CD4-positive, CD25-positive, alpha-beta regulatory T cell (primary cell): ENCODE data around the gene IRGM. TPM values are rescaled to one million over a fixed set of nuclear protein-coding genes. Genes with fewer than 3 reads are reported as not detected.

Experiments used
- ATAC-seq, 2 donors: fragments of 150-1000 bp; cut with Tn5 transposase; one replicate each; pipeline ENCODE4 v1.10.0; 2021; ENCODE audit warnings: low read depth in 2 of 2, moderate number of reproducible peaks in 2 of 2, moderate library complexity in 1 of 2
- DNase-seq, 3 donors: peaks; one replicate each; pipeline versions ENCODE4 v3.0.0 to v3.0.0-alpha.2; 2012 to 2022; ENCODE audit warnings: mixed read lengths in 1 of 3
- H3K27ac ChIP-seq: one replicate; pipeline ENCODE4 v1.7.0; 2013; ENCODE audit warnings: mild to moderate bottlenecking, low read length; ENCODE audit not compliant: insufficient read depth, poor library complexity, severe bottlenecking
- H3K27me3 ChIP-seq: one replicate; pipeline ENCODE4 v1.7.0; 2013; ENCODE audit warnings: low read length; ENCODE audit not compliant: control insufficient read depth, insufficient read depth
- H3K36me3 ChIP-seq: one replicate; pipeline ENCODE4 v1.7.0; 2013; ENCODE audit warnings: mild to moderate bottlenecking, low read length, moderate library complexity; ENCODE audit not compliant: control insufficient read depth, insufficient read depth
- H3K4me1 ChIP-seq: 2 replicates; pipeline ENCODE4 v1.7.0; 2013; ENCODE audit warnings: mild to moderate bottlenecking, low read length; ENCODE audit not compliant: insufficient read depth, control insufficient read depth, poor library complexity, severe bottlenecking
- H3K4me3 ChIP-seq: one replicate; pipeline ENCODE4 v1.7.0; 2013; ENCODE audit warnings: low read depth, mild to moderate bottlenecking, low read length, moderate library complexity
- H3K9me3 ChIP-seq, 2 experiments: 1 replicate in 1 of 2; 2 replicates in 1 of 2; pipeline ENCODE4 v1.7.0; 2013; ENCODE audit warnings: low read length in 2 of 2, mild to moderate bottlenecking in 1 of 2, moderate library complexity in 1 of 2; ENCODE audit not compliant: control insufficient read depth in 2 of 2
- H3K27ac Mint-ChIP-seq, 3 donors: one replicate each; pipeline ENCODE4 v1.8.0; 2020 to 2022; ENCODE audit warnings: mild to moderate bottlenecking in 3 of 3, mixed read lengths in 3 of 3, moderate library complexity in 2 of 3
- H3K27me3 Mint-ChIP-seq: one replicate; pipeline ENCODE4 v1.8.0; 2022; ENCODE audit warnings: mild to moderate bottlenecking, mixed read lengths
- H3K36me3 Mint-ChIP-seq: one replicate; pipeline ENCODE4 v1.8.0; 2020; ENCODE audit warnings: mixed read lengths
- H3K4me1 Mint-ChIP-seq, 4 donors: one replicate each; pipeline ENCODE4 v1.8.0; 2020 to 2022; ENCODE audit warnings: mixed read lengths in 4 of 4, mild to moderate bottlenecking in 1 of 4
- H3K4me3 Mint-ChIP-seq, 4 donors: one replicate each; pipeline ENCODE4 v1.8.0; 2020 to 2022; ENCODE audit warnings: mild to moderate bottlenecking in 4 of 4, mixed read lengths in 4 of 4, moderate library complexity in 3 of 4
- H3K9me3 Mint-ChIP-seq, 7 donors: one replicate each; pipeline ENCODE4 v1.8.0; 2020 to 2022; ENCODE audit warnings: mixed read lengths in 7 of 7, mild to moderate bottlenecking in 3 of 7, moderate library complexity in 2 of 7
- polyA plus RNA-seq, 4 donors: library from polyadenylated mRNA; unstranded; fragments of 300-500 nt; fragmentation: Illumina TruSeq; gene quantifications; one replicate each; pipeline ENCODE4 v1.2.3, GENCODE V29; 2021
- total RNA-seq: library from RNA; stranded (reverse); gene quantifications from one replicate; pipeline ENCODE4 v1.2.3, GENCODE V29; 2022

IRGM gene
- total and polyA plus RNA-seq, 5 donors from 2014 or later = 0.37 to 1.9 (median 1.8) TPM

GRCh38 chr5:150895431-150896428 lies 49.4 kb downstream of the IRGM start:
- ATAC-seq (no peak), DNase-seq (no peak)
- Mint-ChIP-seq H3K27ac (no peak overlapping the region), H3K9me3 (peaks cover 10 to 83% (median 39%) of the 10 kb centered on the region in 7 donors), H3K4me3 (no peak overlapping the region), H3K27me3 (peaks cover 15% of the 10 kb centered on the region), H3K36me3 (peaks cover 22% of the 10 kb centered on the region), H3K4me1 (no peaks in the 10 kb centered on the region)
- Histone ChIP-seq H3K36me3 (no peaks in the 10 kb centered on the region), H3K27me3 (no peaks in the 10 kb centered on the region), H3K9me3 (peaks cover 81 to 91% of the 10 kb centered on the region in 2 experiments), H3K4me3 (no peak overlapping the region), H3K27ac (no peak overlapping the region), H3K4me1 (no peaks in the 10 kb centered on the region)

Other genes starting within 250 kb of the IRGM start
- gene SYNPO, start 205.9 kb upstream of the IRGM start, total RNA-seq = 0.07 TPM
- gene SYNPO, start 205.9 kb upstream of the IRGM start, polyA plus RNA-seq = not detected
- not detected for gene MYOZ3, start 185.3 kb upstream of the IRGM start, total RNA-seq
- gene MYOZ3, start 185.3 kb upstream of the IRGM start, polyA plus RNA-seq = under 1 TPM in 2 of 4 donors, not detected in 2; 0.08 to 0.10 TPM
- 109 TPM for gene RBM22, start 145.5 kb upstream of the IRGM start, total RNA-seq
- gene RBM22, start 145.5 kb upstream of the IRGM start, polyA plus RNA-seq = 10 to 100 TPM; 67.9 to 86.2 (median 70.3) TPM
- 85.8 TPM for gene DCTN4, start 87.5 kb upstream of the IRGM start, total RNA-seq
- 10 to 100 TPM in 2 of 4 donors, 1 to 10 TPM in 2; 7.7 to 12.3 (median 9.5) TPM for gene DCTN4, start 87.5 kb upstream of the IRGM start, polyA plus RNA-seq
- gene SMIM3, start 67.8 kb upstream of the IRGM start, total RNA-seq = 3.8 TPM
- 10 to 100 TPM in 1 of 4 donors, 1 to 10 TPM in 3; 3.7 to 12.2 (median 7.6) TPM for gene SMIM3, start 67.8 kb upstream of the IRGM start, polyA plus RNA-seq
- gene ZNF300, start 58.5 kb downstream of the IRGM start, total RNA-seq = 0.54 TPM
- gene ZNF300, start 58.5 kb downstream of the IRGM start, polyA plus RNA-seq = under 1 TPM in 3 of 4 donors, not detected in 1; 0.08 to 0.33 (median 0.25) TPM
- 1.2 TPM for gene GPX3, start 174.1 kb downstream of the IRGM start, total RNA-seq
- 1 to 10 TPM in 2 of 4 donors, under 1 TPM in 2; 0.52 to 1.3 (median 0.81) TPM for gene GPX3, start 174.1 kb downstream of the IRGM start, polyA plus RNA-seq
- gene TNIP1, start 234.5 kb downstream of the IRGM start, total RNA-seq = 259 TPM
- gene TNIP1, start 234.5 kb downstream of the IRGM start, polyA plus RNA-seq = 10 to 100 TPM; 46.9 to 71.5 (median 59.8) TPM